Caco-2 (cell line): ENCODE results near the gene GLS. TPM values are rescaled to one million over a fixed set of nuclear protein-coding genes. Genes with fewer than 3 reads are reported as not detected.

Source experiments
- BruUV-seq: library from RNA; stranded (reverse); fragments of 400-500 nt; replicated peaks from 2 replicates; lab custom pipeline; 2021; lab: Mats Ljungman, UMichigan
- CTCF ChIA-PET: fragments of 300-600 bp; sonication (Branson Sonifier 250); formaldehyde crosslinking; loops from one replicate; lab custom pipeline; 2022; ENCODE audit warnings: antibody characterized with exemption; lab: Charles Lee
- POLR2A ChIA-PET: fragments of 300-600 bp; sonication (Branson Sonifier 250); formaldehyde crosslinking; loops from one replicate; lab custom pipeline; 2022; ENCODE audit warnings: antibody characterized with exemption; lab: Charles Lee
- DNase-seq, 2 experiments: peaks; one replicate each; pipeline versions ENCODE4 v3.0.0 to v3.0.0-alpha.2; 2020 to 2022
- H3K27me3 ChIP-seq: replicated peaks from 2 replicates; pipeline ENCODE4 v1.6.0; 2011; ENCODE audit warnings: low read length; ENCODE audit not compliant: control insufficient read depth, insufficient read depth
- H3K36me3 ChIP-seq: 2 replicates; pipeline ENCODE4 v1.5.1; 2011; ENCODE audit warnings: low read length; ENCODE audit not compliant: control insufficient read depth, insufficient read depth
- H3K4me1 ChIP-seq: fragments of 250-450 bp; sonication (Bioruptor Pico); 2 replicates; pipeline ENCODE4 v1.5.1; 2020; ENCODE audit warnings: mild to moderate bottlenecking
- H3K4me3 ChIP-seq: 2 replicates; pipeline ENCODE4 v1.5.1; 2011; ENCODE audit warnings: low read depth, mild to moderate bottlenecking, control low read depth, low read length
- H3K9me3 ChIP-seq: fragments of 250-450 bp; sonication (Bioruptor Pico); 2 replicates; pipeline ENCODE4 v1.5.1; 2020; ENCODE audit warnings: mild to moderate bottlenecking, moderate library complexity
- H3K27ac Mint-ChIP-seq: one replicate; pipeline ENCODE4 v1.8.0; 2022; ENCODE audit warnings: mixed read lengths; ENCODE audit not compliant: unreplicated experiment
- H3K27me3 Mint-ChIP-seq: one replicate; pipeline ENCODE4 v1.8.0; 2022; ENCODE audit warnings: mixed read lengths; ENCODE audit not compliant: insufficient read depth, unreplicated experiment
- H3K36me3 Mint-ChIP-seq: one replicate; pipeline ENCODE4 v1.8.0; 2022; ENCODE audit warnings: mild to moderate bottlenecking, mixed read lengths; ENCODE audit not compliant: insufficient read depth, unreplicated experiment
- H3K4me1 Mint-ChIP-seq: one replicate; pipeline ENCODE4 v1.8.0; 2022; ENCODE audit warnings: low read depth, mixed read lengths; ENCODE audit not compliant: unreplicated experiment
- H3K4me3 Mint-ChIP-seq: one replicate; pipeline ENCODE4 v1.8.0; 2022; ENCODE audit warnings: mild to moderate bottlenecking, moderate library complexity, mixed read lengths; ENCODE audit not compliant: unreplicated experiment
- H3K9me3 Mint-ChIP-seq: one replicate; pipeline ENCODE4 v1.8.0; 2022; ENCODE audit warnings: mixed read lengths; ENCODE audit not compliant: unreplicated experiment
- intact Hi-C: fragments of 100-400 bp; cut with micrococcal nuclease; formaldehyde crosslinking; loops from one replicate; pipeline ENCODE4 v1.10.0; 2022; ENCODE audit not compliant: unreplicated experiment
- total RNA-seq: library from RNA; stranded (reverse); gene quantifications from 2 replicates; pipeline ENCODE4 v1.2.3, GENCODE V29; 2022
- TF ChIP-seq, protein P1 (sequence below), 2 experiments: fragments of 200-600 bp in 1 of 2; IDR thresholded peaks; 1 replicate in 1 of 2; 2 replicates in 1 of 2; pipeline versions ENCODE4 v1.5.1 to v1.8.0; 2011 to 2022; ENCODE audit warnings: antibody characterized with exemption in 1 of 2, control low read depth in 1 of 2, inconsistent platforms in 1 of 2, low read depth in 1 of 2, low read length in 1 of 2, mild to moderate bottlenecking in 1 of 2, moderate library complexity in 1 of 2; ENCODE audit not compliant: insufficient read depth in 1 of 2, severe bottlenecking in 1 of 2, unreplicated experiment in 1 of 2

Gene GLS
- total RNA-seq, 1 experiment from 2014 or later = 107 TPM

GRCh38 chr2:190988910-190989309, 108.3 kb downstream of the GLS start:
- no peak for DNase-seq
- Mint-ChIP-seq H3K4me1 (peaks cover 6% of the 10 kb centered on the region), H3K36me3 (peaks cover 87% of the 10 kb centered on the region), H3K4me3 (no peak overlapping the region), H3K27me3 (no peaks in the 10 kb centered on the region), H3K27ac (no peak overlapping the region), H3K9me3 (no peaks in the 10 kb centered on the region)
- ChIA-PET POLR2A (no interaction called here), CTCF (no interaction called here)
- intact Hi-C loops = no loop called here
- no TSS peak for BruUV-seq
- Histone ChIP-seq H3K9me3 (no peaks in the 10 kb centered on the region), H3K4me1 (no peaks in the 10 kb centered on the region; the same call in 1 of the 2 replicates), H3K36me3 (peaks cover 7% of the 10 kb centered on the region), H3K4me3 (no peak overlapping the region), H3K27me3 (no peaks in the 10 kb centered on the region)
- TF ChIP-seq, protein P1, sequence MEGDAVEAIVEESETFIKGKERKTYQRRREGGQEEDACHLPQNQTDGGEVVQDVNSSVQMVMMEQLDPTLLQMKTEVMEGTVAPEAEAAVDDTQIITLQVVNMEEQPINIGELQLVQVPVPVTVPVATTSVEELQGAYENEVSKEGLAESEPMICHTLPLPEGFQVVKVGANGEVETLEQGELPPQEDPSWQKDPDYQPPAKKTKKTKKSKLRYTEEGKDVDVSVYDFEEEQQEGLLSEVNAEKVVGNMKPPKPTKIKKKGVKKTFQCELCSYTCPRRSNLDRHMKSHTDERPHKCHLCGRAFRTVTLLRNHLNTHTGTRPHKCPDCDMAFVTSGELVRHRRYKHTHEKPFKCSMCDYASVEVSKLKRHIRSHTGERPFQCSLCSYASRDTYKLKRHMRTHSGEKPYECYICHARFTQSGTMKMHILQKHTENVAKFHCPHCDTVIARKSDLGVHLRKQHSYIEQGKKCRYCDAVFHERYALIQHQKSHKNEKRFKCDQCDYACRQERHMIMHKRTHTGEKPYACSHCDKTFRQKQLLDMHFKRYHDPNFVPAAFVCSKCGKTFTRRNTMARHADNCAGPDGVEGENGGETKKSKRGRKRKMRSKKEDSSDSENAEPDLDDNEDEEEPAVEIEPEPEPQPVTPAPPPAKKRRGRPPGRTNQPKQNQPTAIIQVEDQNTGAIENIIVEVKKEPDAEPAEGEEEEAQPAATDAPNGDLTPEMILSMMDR (IDR thresholded peaks at IDR 0.05; ENCODE audit: insufficient read depth in 1 of 2, low read depth in 1 of 2, low read length in 1 of 2, severe bottlenecking in 1 of 2, unreplicated experiment in 1 of 2) = no peak

GRCh38 chr2:190990132-190990531, 109.5 kb downstream of the GLS start:
- no peaks in the 10 kb centered on the region for H3K27me3 Mint-ChIP-seq
- peaks cover 9% of the 10 kb centered on the region for H3K36me3 ChIP-seq
- intact Hi-C loops = no loop called here
- no peaks in the 10 kb centered on the region for H3K9me3 ChIP-seq
- H3K4me3 ChIP-seq = no peak overlapping the region
- H3K4me3 Mint-ChIP-seq = no peak overlapping the region
- POLR2A ChIA-PET = no interaction called here
- H3K4me1 Mint-ChIP-seq = peaks cover 6% of the 10 kb centered on the region
- H3K27ac Mint-ChIP-seq = no peak overlapping the region
- H3K4me1 ChIP-seq = no peaks in the 10 kb centered on the region; the same call in 1 of the 2 replicates
- H3K36me3 Mint-ChIP-seq = peaks cover 92% of the 10 kb centered on the region
- H3K9me3 Mint-ChIP-seq = no peaks in the 10 kb centered on the region
- no peak for DNase-seq
- CTCF ChIA-PET = no interaction called here
- no TSS peak for BruUV-seq
- no peaks in the 10 kb centered on the region for H3K27me3 ChIP-seq
- TF ChIP-seq, protein P1 (IDR thresholded peaks at IDR 0.05; ENCODE audit: insufficient read depth in 1 of 2, low read depth in 1 of 2, low read length in 1 of 2, severe bottlenecking in 1 of 2, unreplicated experiment in 1 of 2) = no peak

DNA sequence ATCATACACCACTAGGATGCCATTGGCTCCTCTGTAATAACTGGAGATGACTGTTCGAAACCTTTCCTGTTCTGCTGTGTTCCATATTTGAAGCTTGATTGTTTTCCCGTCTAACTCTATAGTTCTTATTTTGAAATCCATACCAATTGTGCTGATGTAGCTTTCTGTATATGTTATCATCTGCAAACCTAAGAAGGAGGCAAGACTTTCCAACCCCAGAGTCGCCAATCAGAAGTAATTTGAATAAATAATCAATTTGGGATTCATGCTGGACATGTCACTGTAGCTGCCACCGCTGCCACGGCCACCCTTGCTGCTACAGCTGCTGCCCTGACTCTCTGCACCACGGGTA, 112.6 kb downstream of the GLS start:
- H3K4me3 Mint-ChIP-seq = no peak overlapping the region
- Histone ChIP-seq H3K4me1 (no peaks in the 10 kb centered on the region; the same call in 1 of the 2 replicates), H3K36me3 (peaks cover 13% of the 10 kb centered on the region), H3K27me3 (no peaks in the 10 kb centered on the region), H3K4me3 (no peak overlapping the region), H3K9me3 (no peaks in the 10 kb centered on the region)
- no peak for DNase-seq
- TF ChIP-seq, protein P1 (IDR thresholded peaks at IDR 0.05; ENCODE audit: insufficient read depth in 1 of 2, low read depth in 1 of 2, low read length in 1 of 2, severe bottlenecking in 1 of 2, unreplicated experiment in 1 of 2) = no peak
- H3K36me3 Mint-ChIP-seq = peaks cover 93% of the 10 kb centered on the region
- no peak overlapping the region for H3K27ac Mint-ChIP-seq
- intact Hi-C loops = no loop called here
- H3K4me1 Mint-ChIP-seq = peaks cover 11% of the 10 kb centered on the region
- no peaks in the 10 kb centered on the region for H3K9me3 Mint-ChIP-seq
- no peaks in the 10 kb centered on the region for H3K27me3 Mint-ChIP-seq
- POLR2A ChIA-PET = no interaction called here
- BruUV-seq = no TSS peak
- CTCF ChIA-PET = no interaction called here
